ENCODE measurements around the gene CRY2. TPM values are rescaled to one million over a fixed set of nuclear protein-coding genes. Genes with fewer than 3 reads are reported as not detected.

The CRY2 gene
- total and polyA plus RNA-seq, 2 of the 8 experiments (the other 6 are each of a cell fraction or from before 2014, with no cell fraction given), result 8.0 to 9.4 TPM

GRCh38 chr11:45844822-45845578 lies 2.3 kb upstream of the CRY2 start (continued):
- TF ChIP-seq RBBP5 (IDR thresholded peaks at IDR 0.05; ENCODE audit: borderline replicate concordance, low read depth, low read length), result no peak
- TF ChIP-seq CTBP2 (IDR thresholded peaks at IDR 0.05; ENCODE audit: borderline replicate concordance, insufficient read depth, insufficient read length, low read length), result no peak
- no peak for TF ChIP-seq EZH2 (IDR thresholded peaks at IDR 0.05; ENCODE audit: low read depth, low read length, severe bottlenecking)
- TF ChIP-seq TAF1 (IDR thresholded peaks at IDR 0.05; ENCODE audit: low read depth, low read length), result no peak
- TF ChIP-seq CHD7 (IDR thresholded peaks at IDR 0.05; ENCODE audit: insufficient replicate concordance, low read length), result no peak
- TF ChIP-seq CBX5 (IDR thresholded peaks at IDR 0.05; ENCODE audit: low read depth, low read length), result no peak
- no peak for TF ChIP-seq SAP30 (IDR thresholded peaks at IDR 0.05; ENCODE audit: insufficient read depth, insufficient replicate concordance, low read length)
- no peak for TF ChIP-seq SP4 (IDR thresholded peaks at IDR 0.05; ENCODE audit: low read length)
- TF ChIP-seq SUZ12 (IDR thresholded peaks at IDR 0.05; ENCODE audit: low read length), result no peak
- TF ChIP-seq POLR2A (IDR thresholded peaks at IDR 0.05; ENCODE audit: control extremely low read depth in 1 of 2, low read depth in 2 of 2, low read length in 2 of 2), result no peak

All from H1 (cell line).